ENCODE data around the gene MMP23B.
"Not testable (repeated sequence)": the region's sequence is repeated elsewhere in the genome, so short reads cannot be mapped to it uniquely, and the experiment has no call there.

MMP23B gene

GRCh38 chr1:1621173-1622009, 10.6 kb upstream of the MMP23B start:
- DNase-seq = no peak

GRCh38 chr1:1622010-1622787, 9.8 kb upstream of the MMP23B start:
- no peak for DNase-seq

- no peak for DNase-seq
These were observed 9.2 kb upstream of the MMP23B start for GRCh38 chr1:1622788-1623094.

GRCh38 chr1:1623181-1623630, 8.8 kb upstream of the MMP23B start:
- DNase-seq = no peak

- no peak for DNase-seq
These were observed 8.1 kb upstream of the MMP23B start for GRCh38 chr1:1623631-1624442.

GRCh38 chr1:1624443-1625403, 7.2 kb upstream of the MMP23B start:
- no peak for DNase-seq

- DNase-seq = no peak
These were observed 6.6 kb upstream of the MMP23B start for GRCh38 chr1:1625404-1625775.

GRCh38 chr1:1625824-1626206, 6.2 kb upstream of the MMP23B start:
- DNase-seq = no peak

GRCh38 chr1:1626207-1627141, 5.5 kb upstream of the MMP23B start:
- DNase-seq = no peak

- DNase-seq = no peak
These were observed 4.6 kb upstream of the MMP23B start for GRCh38 chr1:1627261-1627828.

- DNase-seq = no peak
These were observed 3.9 kb upstream of the MMP23B start for GRCh38 chr1:1627829-1628753.

GRCh38 chr1:1628754-1629429, 3.1 kb upstream of the MMP23B start:
- no peak for DNase-seq

GRCh38 chr1:1629430-1630190, 2.4 kb upstream of the MMP23B start:
- DNase-seq = no peak

GRCh38 chr1:1630191-1630964, 1.6 kb upstream of the MMP23B start:
- no peak for DNase-seq

- no peak for DNase-seq
These were observed 800 bp upstream of the MMP23B start for GRCh38 chr1:1630965-1631781.

GRCh38 chr1:1633409-1633808, 1.4 kb downstream of the MMP23B start:
- DNase-seq = not testable (repeated sequence)

Data from T1000 (cell line).